Liver (tissue), 9 donors: Measurements from ENCODE around the gene AURKB. TPM values are rescaled to one million over a fixed set of nuclear protein-coding genes. Genes with fewer than 3 reads are reported as not detected.
"Not testable (repeated sequence)": the region's sequence is repeated elsewhere in the genome, so short reads cannot be mapped to it uniquely, and the experiment has no call there.

Experiments used
- DNase-seq: peaks from one replicate; pipeline ENCODE4 v3.0.0-alpha.2; 2017; ENCODE audit warnings: low spot score
- H3K27ac ChIP-seq, 2 donors: one replicate each; pipeline ENCODE4 v1.7.0; 2013; ENCODE audit warnings: inconsistent platforms in 2 of 2, low read length in 2 of 2, control low read depth in 1 of 2, low read depth in 1 of 2, mild to moderate bottlenecking in 1 of 2
- H3K27me3 ChIP-seq, 4 donors: one replicate each; pipeline versions ENCODE4 v1.6.1 to v1.7.0; 2013; ENCODE audit warnings: low read length in 3 of 4, inconsistent platforms in 1 of 4, mild to moderate bottlenecking in 1 of 4, moderate library complexity in 1 of 4; ENCODE audit not compliant: control insufficient read depth in 4 of 4, insufficient read depth in 4 of 4
- H3K36me3 ChIP-seq, 4 donors: one replicate each; pipeline versions ENCODE4 v1.6.1 to v1.7.0; 2013; ENCODE audit warnings: low read length in 3 of 4, mild to moderate bottlenecking in 3 of 4, low read depth in 1 of 4, moderate library complexity in 1 of 4; ENCODE audit not compliant: control insufficient read depth in 4 of 4, insufficient read depth in 3 of 4
- H3K4me1 ChIP-seq, 4 donors: one replicate each; pipeline versions ENCODE4 v1.6.1 to v1.7.0; 2013; ENCODE audit warnings: low read length in 3 of 4, mild to moderate bottlenecking in 3 of 4, moderate library complexity in 1 of 4; ENCODE audit not compliant: control insufficient read depth in 4 of 4, insufficient read depth in 4 of 4
- H3K4me3 ChIP-seq, 3 donors: one replicate each; pipeline versions ENCODE4 v1.6.1 to v1.7.0; 2013; ENCODE audit warnings: low read length in 3 of 3, control low read depth in 1 of 3, low read depth in 1 of 3, mild to moderate bottlenecking in 1 of 3
- H3K9ac ChIP-seq, 2 donors: one replicate each; pipeline ENCODE4 v1.7.0; 2013; ENCODE audit warnings: low read length in 2 of 2, mild to moderate bottlenecking in 2 of 2, moderate library complexity in 2 of 2, control low read depth in 1 of 2, low read depth in 1 of 2
- H3K9me3 ChIP-seq, 4 donors: one replicate each; pipeline versions ENCODE4 v1.6.1 to v1.7.0; 2013; ENCODE audit warnings: low read length in 3 of 4; ENCODE audit not compliant: control insufficient read depth in 4 of 4
- ATF3 ChIP-seq: IDR thresholded peaks from 2 replicates; pipeline ENCODE4 v1.6.1; 2016; ENCODE audit warnings: antibody characterized with exemption
- CTCF ChIP-seq: fragments of 150-350 bp; IDR thresholded peaks from 2 replicates; pipeline ENCODE4 v1.5.1; 2017; ENCODE audit warnings: improper control_type of control experiment, low read depth, low read length; ENCODE audit not compliant: missing input control
- EGR1 ChIP-seq, 2 donors: IDR thresholded peaks; 2 replicates each; pipeline ENCODE4 v1.6.1; 2016 to 2018; ENCODE audit warnings: antibody characterized with exemption in 2 of 2, low read depth in 2 of 2
- FOXA1 ChIP-seq: IDR thresholded peaks from 2 replicates; pipeline ENCODE4 v1.6.1; 2016; ENCODE audit warnings: antibody characterized with exemption
- HNF4A ChIP-seq, 2 donors: conservative IDR thresholded peaks; 2 replicates each; pipeline ENCODE4 v1.6.1; 2016; ENCODE audit warnings: antibody characterized with exemption in 2 of 2, mild to moderate bottlenecking in 2 of 2
- HNF4G ChIP-seq: IDR thresholded peaks from 2 replicates; pipeline ENCODE4 v1.6.1; 2016; ENCODE audit warnings: antibody characterized with exemption
- JUND ChIP-seq, 2 donors: IDR thresholded peaks; 2 replicates each; pipeline ENCODE4 v1.6.1; 2016; ENCODE audit warnings: antibody characterized with exemption in 2 of 2
- MAX ChIP-seq: IDR thresholded peaks from 2 replicates; pipeline ENCODE4 v1.6.1; 2016; ENCODE audit warnings: antibody characterized with exemption
- NR2F2 ChIP-seq: IDR thresholded peaks from 2 replicates; pipeline ENCODE4 v1.6.1; 2016; ENCODE audit warnings: antibody characterized with exemption
- RAD21 ChIP-seq, 2 donors: IDR thresholded peaks; 2 replicates each; pipeline ENCODE4 v1.6.1; 2016; ENCODE audit warnings: antibody characterized with exemption in 2 of 2, mild to moderate bottlenecking in 2 of 2
- REST ChIP-seq: IDR thresholded peaks from 2 replicates; pipeline ENCODE4 v1.6.1; 2016; ENCODE audit warnings: antibody characterized with exemption, mild to moderate bottlenecking
- RXRA ChIP-seq, 2 donors: IDR thresholded peaks; 2 replicates each; pipeline ENCODE4 v1.6.1; 2017 to 2018; ENCODE audit warnings: antibody characterized with exemption in 2 of 2, mild to moderate bottlenecking in 1 of 2
- SP1 ChIP-seq: IDR thresholded peaks from 2 replicates; pipeline ENCODE4 v1.6.1; 2018; ENCODE audit warnings: antibody characterized with exemption, mild to moderate bottlenecking
- TAF1 ChIP-seq: conservative IDR thresholded peaks from 2 replicates; pipeline ENCODE4 v1.6.1; 2016; ENCODE audit warnings: antibody characterized with exemption, mild to moderate bottlenecking
- YY1 ChIP-seq: IDR thresholded peaks from 2 replicates; pipeline ENCODE4 v1.6.1; 2016; ENCODE audit warnings: antibody characterized with exemption, mild to moderate bottlenecking
- ZBTB33 ChIP-seq: IDR thresholded peaks from 2 replicates; pipeline ENCODE4 v1.6.1; 2016; ENCODE audit warnings: antibody characterized with exemption
- WGBS: extraction: QIAGEN DNeasy Blood & Tissue Kit; methylation state at CpG from one replicate; pipeline ENCODE4 v1.1.7; 2013; 5-methylcytosine and 5-hydroxymethylcytosine counted together
- polyA plus RNA-seq, 2 donors: library from polyadenylated mRNA; stranded (reverse) in 1 of 2; unstranded in 1 of 2; fragments of 200-250 nt in 1 of 2; fragments of >200 nt in 1 of 2; fragmentation: Nextera tagmentation in 1 of 2; extraction: Ambion mirVana in 1 of 2; gene quantifications; one replicate each; pipeline versions ENCODE4 v1.2.1 to v1.2.3, GENCODE V29; 2013 to 2015
- total RNA-seq, 2 donors: library from RNA; depleted of rRNA; stranded (reverse); fragments of >200 nt; gene quantifications; one replicate each; pipeline ENCODE4 v1.2.3, GENCODE V29; 2014
- donor health status: healthy.
- donor health status: healthy.
- donor health status: healthy.
- donor health status: healthy.
- donor health status: healthy.

Gene AURKB
- total and polyA plus RNA-seq, 4 donors: 0.42 to 25.9 (median 3.0) TPM

- TF ChIP-seq CTCF (no peak), YY1 (peak; percentile 90), SP1 (peak; percentile 93), HNF4A (conservative IDR thresholded peaks at IDR 0.05) (peak; percentile 46 to 60), RAD21 (IDR thresholded peaks at IDR 0.05) (peak; percentile 37 to 57)
These were observed 37.1 kb downstream of the AURKB start (continued) for GRCh38 chr17:8173056-8173870.

GRCh38 chr17:8170186-8170585 lies 40.2 kb downstream of the AURKB start:
- not testable (repeated sequence) for H3K27ac ChIP-seq, H3K36me3 ChIP-seq, H3K4me3 ChIP-seq, H3K9ac ChIP-seq, H3K27me3 ChIP-seq, DNase-seq, H3K9me3 ChIP-seq
- peaks cover 0 to 12% (median 5%) of the 10 kb centered on the region in 4 donors for H3K4me1 ChIP-seq
- WGBS: 93% methylated on average over 19 of the region's 19 CpGs

- Histone ChIP-seq H3K27ac (no peak overlapping the region), H3K4me3 (no peak overlapping the region), H3K9me3 (no peaks in the 10 kb centered on the region), H3K36me3 (no peaks in the 10 kb centered on the region), H3K4me1 (peaks cover 8 to 20% (median 16%) of the 10 kb centered on the region in 4 donors), H3K27me3 (no peaks in the 10 kb centered on the region), H3K9ac (no peak overlapping the region)
- DNase-seq: no peak
- WGBS: 94% methylated on average over 3 of the region's 3 CpGs
- TF ChIP-seq RAD21 (IDR thresholded peaks at IDR 0.05) (no peak), ZBTB33 (no peak), HNF4G (no peak), CTCF (no peak), REST (no peak), ATF3 (no peak), MAX (no peak), HNF4A (conservative IDR thresholded peaks at IDR 0.05) (no peak), SP1 (no peak), JUND (IDR thresholded peaks at IDR 0.05) (no peak), EGR1 (IDR thresholded peaks at IDR 0.05; ENCODE audit: low read depth in 2 of 2) (no peak), RXRA (IDR thresholded peaks at IDR 0.05) (no peak), NR2F2 (no peak), TAF1 (no peak), FOXA1 (no peak), YY1 (no peak)
These were observed 42.8 kb downstream of the AURKB start for GRCh38 chr17:8167526-8167925.
